ENCODE measurements around the gene COL6A1.
"Not testable (repeated sequence)": the region's sequence is repeated elsewhere in the genome, so short reads cannot be mapped to it uniquely, and the experiment has no call there.

Gene COL6A1

GRCh38 chr21:46033410-46034400, 52.1 kb downstream of the COL6A1 start:
- DNase-seq = no peak

- DNase-seq = no peak
Observed at GRCh38 chr21:46035809-46036695, 54.5 kb downstream of the COL6A1 start.

- no peak for DNase-seq
Observed at GRCh38 chr21:46036696-46037330, 55.2 kb downstream of the COL6A1 start.

- no peak for DNase-seq
Observed at GRCh38 chr21:46037331-46038325, 56.1 kb downstream of the COL6A1 start.

- DNase-seq = no peak
Observed at GRCh38 chr21:46038341-46038829, 56.8 kb downstream of the COL6A1 start.

DNA sequence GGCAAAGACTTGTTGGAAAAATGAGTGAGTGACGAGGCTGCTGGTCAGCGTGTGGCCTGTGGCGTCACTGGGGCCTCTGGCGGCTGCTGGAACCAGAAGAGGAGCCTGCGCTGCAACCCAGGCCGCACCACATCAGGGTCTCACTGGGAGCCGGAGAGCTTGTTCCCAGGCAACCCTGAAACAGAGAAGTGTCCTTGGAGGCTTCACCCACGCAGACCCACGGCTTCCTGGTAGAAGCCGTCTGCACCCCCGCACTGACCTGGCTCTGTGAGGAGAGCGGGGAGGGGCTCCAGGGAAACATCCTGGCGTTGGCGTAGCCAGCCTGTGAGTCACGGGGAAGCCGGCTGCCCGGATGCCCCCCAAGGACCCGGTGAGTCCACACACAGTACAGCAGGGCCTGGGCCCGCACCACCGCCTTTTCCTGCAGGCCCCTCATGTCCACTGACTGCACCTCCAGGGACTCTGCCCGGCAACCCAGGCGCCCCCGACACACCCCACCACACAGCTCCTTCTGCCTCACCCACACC, 57.4 kb downstream of the COL6A1 start:
- no peak for DNase-seq

- DNase-seq = no peak
Observed at GRCh38 chr21:46039891-46040660, 58.5 kb downstream of the COL6A1 start.

- no peak for DNase-seq
Observed at GRCh38 chr21:46040707-46041106, 59.1 kb downstream of the COL6A1 start.

- DNase-seq = no peak
Observed at GRCh38 chr21:46041183-46041582, 59.6 kb downstream of the COL6A1 start.

GRCh38 chr21:46045154-46045553, 63.6 kb downstream of the COL6A1 start:
- no peak for DNase-seq

DNA sequence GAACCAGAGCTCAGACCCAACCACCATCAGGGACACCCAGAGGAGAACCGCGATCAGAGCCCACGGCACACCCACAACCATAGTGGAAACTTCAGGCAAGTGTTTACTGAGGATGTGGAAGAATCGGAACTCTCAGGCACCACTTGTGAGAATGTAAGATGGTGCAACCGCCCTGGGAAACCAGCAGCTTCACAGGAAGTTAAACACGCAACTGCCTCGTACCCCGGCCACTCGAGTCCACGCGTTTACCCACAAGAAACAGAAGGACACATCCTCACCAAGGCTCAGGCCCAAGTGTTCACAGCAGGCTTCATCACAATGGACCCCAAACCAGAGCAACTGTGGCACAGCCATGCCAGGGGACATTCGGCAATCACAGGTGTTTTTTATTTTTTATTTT, 64.9 kb downstream of the COL6A1 start:
- DNase-seq = no peak

DNA sequence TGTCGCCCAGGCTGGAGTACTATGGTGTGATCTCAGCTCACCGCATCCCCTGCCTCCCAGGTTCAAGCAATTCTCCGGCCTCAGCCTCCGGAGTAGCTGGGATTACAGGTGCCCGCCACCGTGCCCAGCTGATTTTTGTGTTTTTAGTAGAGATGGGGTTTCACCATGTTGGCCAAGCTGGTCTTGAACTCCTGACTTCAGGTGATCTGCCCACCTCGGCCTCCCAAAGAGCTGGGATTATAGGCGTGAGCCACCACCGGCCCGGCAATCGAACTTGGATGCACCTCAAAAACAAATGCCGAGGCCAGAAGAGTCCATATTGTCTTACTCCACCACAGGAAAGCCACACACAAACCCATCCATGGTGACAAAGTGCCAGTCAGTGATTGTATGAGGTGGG, 65.3 kb downstream of the COL6A1 start:
- DNase-seq = not testable (repeated sequence)

GRCh38 chr21:46048926-46049889, 67.6 kb downstream of the COL6A1 start:
- no peak for DNase-seq

DNA sequence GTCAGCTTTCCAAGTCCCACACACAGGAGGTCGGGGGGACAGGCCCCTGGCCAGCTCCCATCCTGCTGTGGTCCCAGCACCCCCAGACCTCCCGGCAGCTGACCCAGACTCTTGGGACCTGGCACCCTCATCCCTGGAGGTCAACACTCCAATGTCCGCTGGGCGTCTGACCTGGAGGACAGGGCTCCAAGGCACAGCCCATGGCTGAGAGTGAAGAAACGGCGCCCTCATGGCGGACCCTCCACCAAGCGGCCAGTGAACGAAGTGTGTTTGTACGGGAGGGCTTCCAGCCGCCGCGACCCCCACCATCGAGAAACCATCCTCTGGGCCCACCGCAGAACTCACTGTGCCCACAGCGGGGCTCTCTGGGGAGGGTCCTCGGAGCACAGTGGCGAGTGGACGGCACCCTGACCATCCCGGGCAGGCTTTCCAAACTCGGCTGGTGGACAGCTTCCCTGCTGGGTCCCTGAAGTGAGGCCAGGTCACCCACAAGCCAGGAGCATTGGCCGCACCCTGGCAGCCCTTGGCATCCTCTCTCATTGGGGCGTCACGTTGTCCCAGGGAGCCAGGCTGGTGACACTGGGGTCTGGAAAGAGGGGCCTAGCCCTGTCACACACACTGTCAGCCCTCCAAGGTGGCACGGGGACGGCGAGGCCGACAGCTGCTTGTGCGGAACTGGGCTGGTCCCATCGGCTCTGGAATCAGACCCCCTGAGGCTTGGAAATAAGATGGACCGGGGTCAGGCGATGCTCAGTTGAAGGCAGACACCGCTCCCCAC, 68.5 kb downstream of the COL6A1 start:
- no peak for DNase-seq

DNA sequence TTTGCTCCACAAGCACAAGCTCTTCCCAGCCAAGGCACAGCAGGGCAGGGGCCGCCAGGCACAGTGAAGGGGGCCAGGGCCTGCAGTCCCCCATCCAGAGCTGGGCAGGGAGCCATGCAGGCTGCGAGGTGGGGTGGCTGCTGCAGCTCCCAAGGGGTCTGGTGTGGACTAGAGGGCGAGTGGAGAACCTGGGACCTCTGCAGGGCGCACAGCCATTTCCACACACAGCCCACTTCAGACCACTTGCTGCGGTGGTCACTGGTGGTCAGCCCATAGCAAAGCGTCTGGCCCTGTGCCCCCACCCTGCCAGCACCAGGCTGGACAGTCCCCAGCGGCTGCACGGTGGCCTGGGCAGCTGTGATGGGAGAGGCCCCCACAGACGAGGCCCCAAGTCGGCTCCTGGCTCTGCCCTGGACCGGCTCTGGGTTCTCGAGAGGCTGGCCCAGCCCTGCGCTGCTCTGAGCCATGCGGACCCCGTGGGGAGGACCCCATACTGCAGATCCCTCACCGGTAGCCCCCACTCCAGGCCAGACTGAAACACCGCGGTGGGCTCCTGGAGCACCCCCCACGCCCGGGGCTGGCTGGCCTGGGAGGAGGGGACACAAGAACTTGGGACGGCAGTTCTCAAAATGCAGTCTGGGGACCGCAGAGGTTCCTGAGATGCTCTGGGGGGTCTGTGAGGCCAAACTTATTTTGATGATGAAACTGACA, 69.3 kb downstream of the COL6A1 start:
- DNase-seq = no peak

DNA sequence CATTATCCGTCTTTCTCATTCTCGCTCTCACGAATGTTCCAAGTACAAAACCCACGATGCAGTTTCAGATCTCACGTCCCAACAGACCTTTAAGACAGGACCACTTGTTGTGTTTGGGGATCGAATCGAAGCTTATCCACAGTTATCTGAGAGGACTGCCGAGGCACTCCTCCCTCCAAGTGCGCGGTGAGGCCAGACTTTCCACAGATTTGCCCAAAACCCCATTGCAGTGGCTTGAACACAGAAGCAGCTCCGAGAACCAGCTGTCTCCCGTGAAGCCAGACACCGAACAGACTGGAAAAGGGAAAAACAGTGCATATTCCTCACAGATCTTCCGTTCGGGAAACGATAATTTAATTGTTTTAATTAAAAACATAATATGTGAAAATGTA, 69.8 kb downstream of the COL6A1 start:
- no peak for DNase-seq

DNA sequence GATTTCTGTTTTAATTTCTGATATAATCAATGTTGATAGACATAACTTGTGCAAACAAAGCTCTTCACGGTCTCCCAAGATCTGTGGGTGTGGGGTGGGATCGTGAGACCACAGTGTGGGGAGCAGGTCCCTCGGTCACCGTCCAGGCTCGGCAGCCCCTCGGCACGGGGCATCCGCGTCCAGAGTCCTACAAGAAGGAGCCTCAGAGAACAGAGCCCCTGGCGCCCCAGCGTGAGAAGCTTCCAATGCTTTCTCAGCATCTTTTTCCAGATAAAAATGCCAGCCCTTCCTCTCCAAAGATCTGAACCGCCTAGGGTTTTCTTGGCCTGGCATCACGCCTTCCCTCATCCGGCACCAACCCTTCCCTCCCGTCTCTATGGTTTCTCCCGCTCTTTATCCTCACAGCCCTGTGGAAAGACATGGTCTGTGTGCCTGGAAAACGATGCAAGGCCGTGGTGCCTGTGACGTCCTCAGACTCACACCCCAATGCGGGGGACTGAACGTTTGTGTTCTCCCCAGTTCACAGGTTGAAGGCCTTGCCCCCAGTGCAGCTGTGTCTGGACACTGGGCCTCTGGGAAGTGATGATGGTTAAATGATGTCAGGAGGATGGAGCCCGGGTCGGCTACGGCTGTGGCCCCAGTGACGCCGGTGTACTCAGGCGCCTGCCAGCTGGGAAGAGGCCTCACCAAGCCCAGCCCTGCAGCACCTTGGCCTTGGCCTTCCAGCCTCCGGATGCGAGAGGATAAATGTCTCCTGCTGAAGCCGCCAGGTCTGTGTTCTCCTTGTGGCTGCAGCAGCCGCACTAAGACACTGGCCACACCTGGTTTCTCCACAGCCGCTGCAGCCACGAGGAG, 70.5 kb downstream of the COL6A1 start:
- DNase-seq = no peak

Measured in activated CD4-positive, alpha-beta T cell treated with anti-CD3 and anti-CD28 coated beads, Interleukin-2, amount 50 U/mL, for 16 hours (primary cell).